K562 (cell line): ENCODE measurements around the gene TMEM150A. TPM values are rescaled to one million over a fixed set of nuclear protein-coding genes. Genes with fewer than 3 reads are reported as not detected.
A peak's percentile ranks its signal among the peaks of the same experiment; 100 is the strongest.

Experiments
- ATAC-seq: fragments of 200-7000 bp; cut with Tn5 transposase; 3 replicates; pipeline ENCODE4 v1.9.1; 2020; ENCODE audit warnings: moderate library complexity
- BruUV-seq: library from RNA; stranded (reverse); fragments of 400-500 nt; replicated peaks from 2 replicates; lab custom pipeline; 2021; lab: Mats Ljungman, UMichigan
- CTCF ChIA-PET: fragments of 300-600 bp; formaldehyde crosslinking; extraction: SDS; loops from one replicate; lab custom pipeline; 2021; ENCODE audit warnings: low intra/inter-chr PET ratio; lab: Yijun Ruan, JAX
- POLR2A ChIA-PET: fragments of 300-600, 350-650 bp; sonication (Branson Sonifier 250); formaldehyde crosslinking; extraction: SDS; loops from one replicate; lab custom pipeline; 2021; ENCODE audit warnings: antibody characterized with exemption, inconsistent platforms; lab: Yijun Ruan, JAX
- DNase-seq, 4 experiments: peaks; one replicate each; pipeline versions ENCODE4 v3.0.0 to v3.0.0-alpha.2; 2011 to 2018; ENCODE audit warnings: low spot score in 3 of 4, mixed read lengths in 3 of 4; ENCODE audit errors: extremely low read depth in 1 of 4
- FAIRE-seq: peaks from 2 replicates; lab custom pipeline; 2011; peaks lifted over from hg19 to GRCh38; lab: Jason Lieb, UNC
- H2AFZ ChIP-seq: 2 replicates; pipeline ENCODE4 v1.6.0; 2011; ENCODE audit warnings: low read depth, low read length, control low read depth, inconsistent platforms
- H3K27ac ChIP-seq: fragments of 200-600 bp; 3 replicates; pipeline ENCODE4 v1.8.0; 2011; ENCODE audit warnings: low read depth, mild to moderate bottlenecking, control low read depth, inconsistent platforms, low read length, moderate library complexity, mixed read lengths; ENCODE audit errors: extremely low read depth
- H3K27me3 ChIP-seq, 2 experiments: fragments of 300-600 bp in 1 of 2; 2 replicates in 1 of 2; 3 replicates in 1 of 2; pipeline versions ENCODE4 v1.6.0 to v1.8.0; 2011; ENCODE audit warnings: inconsistent platforms in 2 of 2, low read length in 2 of 2, mild to moderate bottlenecking in 1 of 2, mixed read lengths in 1 of 2, moderate library complexity in 1 of 2; ENCODE audit not compliant: control insufficient read depth in 2 of 2, insufficient read depth in 2 of 2
- H3K36me3 ChIP-seq: fragments of 300-600 bp; 3 replicates; pipeline ENCODE4 v1.8.0; 2011; ENCODE audit warnings: mild to moderate bottlenecking, low read length, inconsistent platforms; ENCODE audit not compliant: control insufficient read depth, insufficient read depth
- H3K4me1 ChIP-seq, 2 experiments: fragments of 200-600 bp in 1 of 2; replicated peaks in 1 of 2; 2 replicates in 1 of 2; 3 replicates in 1 of 2; pipeline versions ENCODE4 v1.5.1 to v1.8.0; 2011; ENCODE audit warnings: inconsistent platforms in 2 of 2, low read length in 2 of 2, mild to moderate bottlenecking in 1 of 2, mixed read lengths in 1 of 2, moderate library complexity in 1 of 2; ENCODE audit not compliant: control insufficient read depth in 2 of 2, insufficient read depth in 2 of 2
- H3K4me2 ChIP-seq: 2 replicates; pipeline ENCODE4 v1.6.1; 2011; ENCODE audit warnings: low read length, control low read depth, inconsistent platforms, mixed read lengths; ENCODE audit not compliant: insufficient read depth
- H3K4me3 ChIP-seq: fragments of 200-600 bp; sonication (generic), shearing (Covaris generic); 2 replicates; pipeline ENCODE4 v1.5.1; 2016; ENCODE audit warnings: control low read depth, inconsistent platforms
- H3K79me2 ChIP-seq: fragments of 200-600 bp; 3 replicates; pipeline ENCODE4 v1.8.0; 2011; ENCODE audit warnings: low read length, inconsistent platforms; ENCODE audit not compliant: control insufficient read depth, insufficient read depth
- H3K9ac ChIP-seq, 2 experiments: 2 replicates each; pipeline versions ENCODE4 v1.6.0 to v1.6.1; 2011; ENCODE audit warnings: low read depth in 2 of 2, low read length in 2 of 2, control low read depth in 1 of 2, inconsistent platforms in 1 of 2, mild to moderate bottlenecking in 1 of 2, mixed read lengths in 1 of 2; ENCODE audit not compliant: insufficient read depth in 1 of 2
- H3K9me1 ChIP-seq: one replicate; pipeline ENCODE4 v1.6.0; 2011; ENCODE audit warnings: inconsistent platforms, mild to moderate bottlenecking, low read length, moderate library complexity; ENCODE audit not compliant: control insufficient read depth, insufficient read depth
- H3K9me3 ChIP-seq: replicated peaks from 2 replicates; pipeline ENCODE4 v1.5.1; 2011; ENCODE audit warnings: low read depth, low read length, inconsistent platforms; ENCODE audit not compliant: control insufficient read depth, insufficient read depth
- H4K20me1 ChIP-seq: replicated peaks from 2 replicates; pipeline ENCODE4 v1.6.1; 2011; ENCODE audit warnings: low read length, inconsistent platforms, mixed read lengths; ENCODE audit not compliant: control insufficient read depth, insufficient read depth
- ARID1B ChIP-seq: fragments of 450-650 bp; IDR thresholded peaks from 2 replicates; pipeline ENCODE4 v1.6.1; 2016; ENCODE audit warnings: antibody characterized with exemption, mild to moderate bottlenecking, inconsistent platforms
- BRF1 ChIP-seq: IDR thresholded peaks from 3 replicates; pipeline ENCODE4 v1.6.1; 2011; ENCODE audit warnings: borderline replicate concordance, mild to moderate bottlenecking; ENCODE audit not compliant: insufficient read length; ENCODE audit errors: extremely low read depth
- CCAR2 ChIP-seq: fragments of 200-400 bp; formaldehyde crosslinking; IDR thresholded peaks from 2 replicates; pipeline ENCODE4 v1.6.1; 2017; ENCODE audit warnings: mild to moderate bottlenecking, low read depth, low read length
- CREB1 ChIP-seq, 2 experiments: sonication (generic) in 1 of 2; formaldehyde crosslinking in 1 of 2; IDR thresholded peaks; 2 replicates each; pipeline versions ENCODE4 v1.6.1 to v1.8.0; 2012 to 2022; ENCODE audit warnings: inconsistent platforms in 1 of 2, mild to moderate bottlenecking in 1 of 2, missing genetic modification reagents in 1 of 2, moderate library complexity in 1 of 2
- ETV5 ChIP-seq: sonication (generic); formaldehyde crosslinking; IDR thresholded peaks from 2 replicates; pipeline ENCODE4 v1.4.0; 2020; ENCODE audit warnings: low read depth, mild to moderate bottlenecking, missing genetic modification reagents
- FIP1L1 ChIP-seq: fragments of 200-400 bp; formaldehyde crosslinking; IDR thresholded peaks from 2 replicates; pipeline ENCODE4 v1.6.1; 2018; ENCODE audit warnings: mild to moderate bottlenecking, low read depth, low read length; ENCODE audit not compliant: poor library complexity, severe bottlenecking
- GTF2E2 ChIP-seq: fragments of 200-800 bp; sonication (Bioruptor generic); IDR thresholded peaks from 2 replicates; pipeline ENCODE4 v1.6.1; 2016; ENCODE audit warnings: missing genetic modification characterization, missing compliant biosample characterization
- HNRNPLL ChIP-seq: fragments of 200-400 bp; formaldehyde crosslinking; IDR thresholded peaks from 2 replicates; pipeline ENCODE4 v1.6.1; 2017; ENCODE audit warnings: low read length, low read depth, mild to moderate bottlenecking; ENCODE audit not compliant: poor library complexity, severe bottlenecking
- MEIS2 ChIP-seq: fragments of 450-650 bp; IDR thresholded peaks from 2 replicates; pipeline ENCODE4 v1.6.1; 2014; ENCODE audit warnings: mild to moderate bottlenecking; ENCODE audit not compliant: partially characterized antibody
- MYBL2 ChIP-seq, 2 experiments: fragments of 450-650 bp in 1 of 2; sonication (generic) in 1 of 2; formaldehyde crosslinking in 1 of 2; IDR thresholded peaks; 2 replicates each; pipeline versions ENCODE4 v1.6.1 to v1.8.1; 2017 to 2022; ENCODE audit warnings: borderline replicate concordance in 1 of 2, inconsistent platforms in 1 of 2, low read depth in 1 of 2, mild to moderate bottlenecking in 1 of 2, missing genetic modification reagents in 1 of 2, moderate library complexity in 1 of 2
- NEUROD1 ChIP-seq: fragments of 150-350 bp; IDR thresholded peaks from 2 replicates; pipeline ENCODE4 v1.6.1; 2014; ENCODE audit warnings: borderline replicate concordance, low read length, low read depth; ENCODE audit not compliant: partially characterized antibody
- POLR2A ChIP-seq: fragments of 450-650 bp; conservative IDR thresholded peaks from 2 replicates; pipeline ENCODE4 v1.6.1; 2016
- ZKSCAN8 ChIP-seq: fragments of 200-800 bp; sonication (Bioruptor generic); IDR thresholded peaks from 2 replicates; pipeline ENCODE4 v1.6.1; 2016; ENCODE audit warnings: missing genetic modification characterization, missing compliant biosample characterization
- ZNF76 ChIP-seq: fragments of 250-450 bp; sonication (Bioruptor Pico); IDR thresholded peaks from 2 replicates; pipeline ENCODE4 v1.4.0; 2020; ENCODE audit warnings: mild to moderate bottlenecking, moderate library complexity, borderline replicate concordance
- WGBS: fragments of 100-300 bp; shearing (Covaris generic); methylation state at CpG from one replicate; pipeline ENCODE4 v1.1.6; 2016; ENCODE audit warnings: low coverage, mixed read lengths; ENCODE audit not compliant: insufficient coverage; ENCODE audit errors: missing lambda C conversion rate; 5-methylcytosine and 5-hydroxymethylcytosine counted together
- in situ Hi-C: fragments of 300-500 bp; cut with MboI; formaldehyde crosslinking; loops from 4 replicates; pipeline ENCODE4 v1.15.0; 2018; ENCODE audit warnings: inconsistent platforms, mixed read lengths
- intact Hi-C: fragments of 100-400 bp; cut with micrococcal nuclease; formaldehyde crosslinking; loops from 2 replicates; pipeline ENCODE4 v1.14.2; 2022
- polyA plus RNA-seq, 8 experiments: library from polyadenylated mRNA; depleted of rRNA in 4 of 8; stranded (reverse) in 5 of 8; unstranded in 3 of 8; fragments of >200 nt; fragmentation: Nextera tagmentation in 2 of 8; fragmentation: Illumina TruSeq in 1 of 8; extraction: Ambion mirVana in 2 of 8; extraction: Trizol in 1 of 8; gene quantifications; 2 replicates each; pipeline versions ENCODE4 v1.2.1 to v1.2.3, GENCODE V29; 2011 to 2014; ENCODE audit warnings: inconsistent platforms in 1 of 8, missing spikeins in 1 of 8
- total RNA-seq, 7 experiments: library from RNA; depleted of rRNA in 6 of 7; stranded (reverse); fragments of >200 nt in 6 of 7; fragmentation: Illumina TruSeq in 2 of 7; extraction: Trizol in 2 of 7; gene quantifications; 2 replicates each; pipeline versions ENCODE4 v1.2.1 to v1.2.3, GENCODE V29; 2011 to 2021; ENCODE audit warnings: low replicate concordance in 1 of 7
- TF ChIP-seq, protein P1 (sequence below), 2 experiments: IDR thresholded peaks; 2 replicates each; pipeline ENCODE4 v1.6.1; 2011; ENCODE audit warnings: borderline replicate concordance in 1 of 2, control low read depth in 1 of 2, low read depth in 1 of 2, low read length in 1 of 2, mild to moderate bottlenecking in 1 of 2, mixed read lengths in 1 of 2, moderate library complexity in 1 of 2; ENCODE audit not compliant: insufficient read depth in 1 of 2, insufficient read length in 1 of 2, poor library complexity in 1 of 2, severe bottlenecking in 1 of 2; ENCODE audit errors: extremely low read depth in 1 of 2
- TF ChIP-seq, protein P2 (sequence below): fragments of 450-650 bp; conservative IDR thresholded peaks from 2 replicates; pipeline ENCODE4 v1.6.1; 2016; ENCODE audit warnings: missing genetic modification characterization, low read depth, mild to moderate bottlenecking, missing compliant biosample characterization, moderate library complexity

TMEM150A gene
- total and polyA plus RNA-seq, 9 of the 15 experiments (the other 6 are each of a cell fraction or from before 2014, with no cell fraction given), result 3.9 to 17.1 (median 8.4) TPM

DNA sequence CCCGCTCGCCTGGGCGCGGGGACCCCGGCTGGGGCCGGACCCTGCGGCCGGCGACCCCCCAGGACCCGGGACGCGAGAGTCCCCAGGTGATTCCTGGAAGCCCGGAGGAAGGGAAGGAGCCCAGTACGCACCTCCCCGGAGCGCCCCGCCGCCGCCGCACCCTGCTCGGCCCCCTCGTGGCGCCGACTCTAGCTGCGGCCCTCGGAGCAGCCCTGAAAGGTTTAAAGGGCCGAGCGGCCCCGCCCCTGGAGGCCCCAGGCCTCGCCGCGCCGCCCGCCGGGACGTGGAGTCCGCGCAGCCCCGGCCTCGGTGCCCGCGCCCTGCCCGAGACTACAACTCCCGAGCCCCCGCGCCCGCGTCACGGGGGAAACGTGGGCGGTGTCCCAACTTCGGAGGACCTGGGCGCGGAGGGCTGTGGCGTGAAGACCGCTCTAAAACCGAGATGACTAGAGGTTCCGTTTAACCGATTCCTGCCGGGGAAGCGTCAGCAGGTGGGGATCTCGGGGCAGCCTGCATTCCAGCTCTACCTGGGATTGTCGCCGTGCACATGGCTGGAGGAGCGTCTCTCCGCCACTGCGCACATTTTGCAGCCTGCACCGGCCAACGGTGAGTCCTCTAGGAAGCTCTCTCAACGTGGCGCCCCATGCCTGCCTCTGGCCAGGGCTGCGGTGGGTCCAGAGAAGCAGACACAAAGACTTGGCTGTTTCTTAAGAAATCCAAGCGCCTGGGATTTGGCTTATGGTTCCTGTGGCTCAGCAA is at the start of gene TMEM150A (continued):
- TF ChIP-seq CCAR2 (no peak), HNRNPLL (peak; percentile 72), CREB1 (IDR thresholded peaks at IDR 0.05) (peak; percentile 89), CREB1 (CRISPR knock-in tag; IDR thresholded peaks at IDR 0.05) (peak; percentile 87), FIP1L1 (peak; percentile 90), BRF1 (no peak), POLR2A (peak; percentile 24; the same call in 1 of the 2 replicates)
- TF ChIP-seq, protein P1, sequence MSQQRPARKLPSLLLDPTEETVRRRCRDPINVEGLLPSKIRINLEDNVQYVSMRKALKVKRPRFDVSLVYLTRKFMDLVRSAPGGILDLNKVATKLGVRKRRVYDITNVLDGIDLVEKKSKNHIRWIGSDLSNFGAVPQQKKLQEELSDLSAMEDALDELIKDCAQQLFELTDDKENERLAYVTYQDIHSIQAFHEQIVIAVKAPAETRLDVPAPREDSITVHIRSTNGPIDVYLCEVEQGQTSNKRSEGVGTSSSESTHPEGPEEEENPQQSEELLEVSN (IDR thresholded peaks at IDR 0.05; ENCODE audit: borderline replicate concordance in 1 of 2, extremely low read depth in 1 of 2, insufficient read depth in 1 of 2, insufficient read length in 1 of 2, low read depth in 1 of 2, low read length in 1 of 2, poor library complexity in 1 of 2, severe bottlenecking in 1 of 2), result peak; percentile 17 to 39

DNA sequence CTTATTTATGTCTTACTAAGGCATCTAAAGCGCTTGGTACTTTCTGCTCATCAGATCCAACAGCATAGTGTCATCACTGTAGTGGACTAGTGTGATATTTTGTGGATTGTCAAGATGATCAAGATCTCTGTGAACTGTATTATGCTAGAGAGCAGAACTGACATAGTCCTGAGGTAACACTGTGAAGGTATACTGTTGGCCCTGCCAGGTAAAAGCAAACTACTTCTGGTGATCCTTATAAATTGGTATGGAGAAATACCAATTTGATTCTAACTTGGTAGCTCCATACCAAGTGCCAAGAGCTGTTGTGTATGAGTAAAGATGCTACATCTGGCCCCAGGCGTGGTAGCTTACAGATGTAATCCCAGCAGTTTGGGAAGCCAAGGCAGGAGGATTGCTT is 49.6 kb upstream of the TMEM150A start:
- FAIRE-seq (no peak), DNase-seq (no peak), ATAC-seq (no peak)
- Histone ChIP-seq H3K27ac (no peak overlapping the region), H3K9me3 (no peaks in the 10 kb centered on the region), H3K9ac (no peak overlapping the region), H3K9me1 (peaks cover 3% of the 10 kb centered on the region), H4K20me1 (0 out of 2 replicates have a peak, but pooled peaks cover 3% of the 10 kb centered on the region), H3K4me2 (no peak overlapping the region), H3K36me3 (peaks cover 71% of the 10 kb centered on the region), H3K27me3 (no peaks in the 10 kb centered on the region), H2AFZ (no peak overlapping the region), H3K4me1 (no peaks in the 10 kb centered on the region), H3K4me3 (no peak overlapping the region), H3K79me2 (no peaks in the 10 kb centered on the region)
- ChIA-PET POLR2A (interaction anchor here (1.0 to 1.5 kb wide), 3 partner anchors 8 to 25 kb away, joined by 3 to 5 read pairs (median 3); no protein-coding TSS in a partner anchor), CTCF (interaction anchor here (0.6 kb wide), 1 partner anchor 27 kb away, joined by 4 read pairs; no protein-coding TSS in a partner anchor)
- TF ChIP-seq, protein P2, sequence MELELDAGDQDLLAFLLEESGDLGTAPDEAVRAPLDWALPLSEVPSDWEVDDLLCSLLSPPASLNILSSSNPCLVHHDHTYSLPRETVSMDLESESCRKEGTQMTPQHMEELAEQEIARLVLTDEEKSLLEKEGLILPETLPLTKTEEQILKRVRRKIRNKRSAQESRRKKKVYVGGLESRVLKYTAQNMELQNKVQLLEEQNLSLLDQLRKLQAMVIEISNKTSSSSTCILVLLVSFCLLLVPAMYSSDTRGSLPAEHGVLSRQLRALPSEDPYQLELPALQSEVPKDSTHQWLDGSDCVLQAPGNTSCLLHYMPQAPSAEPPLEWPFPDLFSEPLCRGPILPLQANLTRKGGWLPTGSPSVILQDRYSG, result no peak
- TF ChIP-seq ZKSCAN8 (CRISPR knock-in tag) (no peak), ARID1B (no peak), MEIS2 (no peak), GTF2E2 (tag) (no peak), MYBL2 (IDR thresholded peaks at IDR 0.05; ENCODE audit: low read depth) (no peak), MYBL2 (CRISPR knock-in tag; IDR thresholded peaks at IDR 0.05; ENCODE audit: borderline replicate concordance) (no peak), ETV5 (no peak), NEUROD1 (no peak), ZNF76 (CRISPR knock-in tag) (no peak)
- WGBS, result 91% methylated on average over 2 of the region's 2 CpGs
- in situ Hi-C loops (no loop called here), intact Hi-C loops (no loop called here)
- no TSS peak for BruUV-seq
